Measurements from ENCODE around the gene MFSD6.
A peak's percentile ranks its signal among the peaks of the same experiment; 100 is the strongest.

Gene MFSD6

DNA sequence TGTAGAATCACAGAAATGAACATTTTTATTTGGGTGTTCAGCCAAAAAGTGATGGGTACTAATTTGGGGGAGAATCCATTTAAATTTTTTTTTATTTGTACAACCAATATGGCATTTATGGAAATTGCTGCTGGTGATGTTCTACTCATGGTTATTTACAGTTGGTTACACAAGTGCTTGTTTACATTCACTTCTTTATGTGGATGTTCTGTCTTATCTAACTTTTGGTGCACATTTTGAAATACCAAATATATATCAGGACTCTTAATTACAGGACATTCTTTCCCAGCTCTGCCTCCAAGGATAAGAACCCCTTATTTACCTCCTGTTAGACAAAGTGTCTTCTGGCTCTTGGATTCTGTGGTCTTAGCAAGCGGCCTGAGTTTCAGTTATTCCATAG lies 91.1 kb downstream of the MFSD6 start:
- TF ChIP-seq CTCF (IDR thresholded peaks at IDR 0.05; ENCODE audit: low read depth, low read length), result no peak
- no peak overlapping the region for H3K4me3 ChIP-seq (replicated peaks in 1 of 2; ENCODE audit: low read depth in 2 of 2, low read length in 2 of 2)
- no peak for DNase-seq (ENCODE audit: low read depth in 2 of 2)

- H3K4me3 ChIP-seq (replicated peaks in 1 of 2; ENCODE audit: low read depth in 2 of 2, low read length in 2 of 2), result no peak overlapping the region
- no peak for DNase-seq (ENCODE audit: low read depth in 2 of 2)
- TF ChIP-seq CTCF (IDR thresholded peaks at IDR 0.05; ENCODE audit: low read depth, low read length), result no peak
Observed at GRCh38 chr2:190500054-190500502, 91.9 kb downstream of the MFSD6 start.

DNA sequence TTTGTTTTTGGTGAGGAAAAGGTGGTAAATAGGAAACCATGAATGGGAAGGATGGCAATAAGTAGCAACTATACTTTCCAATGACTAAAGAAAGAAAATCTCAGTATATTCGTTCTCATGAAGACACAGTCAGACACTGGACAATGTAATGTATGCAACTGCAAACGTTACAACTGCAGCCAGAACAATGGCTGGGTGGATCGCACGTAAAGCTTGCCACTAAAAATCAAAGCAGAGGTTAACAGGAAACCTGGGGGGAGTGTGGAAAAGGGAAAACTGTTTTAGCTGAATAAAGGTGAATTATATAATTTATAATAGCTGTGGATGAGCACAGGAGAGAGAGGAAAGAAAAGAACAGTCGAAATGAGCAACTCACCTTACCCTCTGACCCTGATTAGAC lies 93.1 kb downstream of the MFSD6 start:
- TF ChIP-seq CTCF (IDR thresholded peaks at IDR 0.05; ENCODE audit: low read depth, low read length), result no peak
- DNase-seq (ENCODE audit: low read depth in 2 of 2), result no peak
- H3K4me3 ChIP-seq (replicated peaks in 1 of 2; ENCODE audit: low read depth in 2 of 2, low read length in 2 of 2), result no peak overlapping the region

DNA sequence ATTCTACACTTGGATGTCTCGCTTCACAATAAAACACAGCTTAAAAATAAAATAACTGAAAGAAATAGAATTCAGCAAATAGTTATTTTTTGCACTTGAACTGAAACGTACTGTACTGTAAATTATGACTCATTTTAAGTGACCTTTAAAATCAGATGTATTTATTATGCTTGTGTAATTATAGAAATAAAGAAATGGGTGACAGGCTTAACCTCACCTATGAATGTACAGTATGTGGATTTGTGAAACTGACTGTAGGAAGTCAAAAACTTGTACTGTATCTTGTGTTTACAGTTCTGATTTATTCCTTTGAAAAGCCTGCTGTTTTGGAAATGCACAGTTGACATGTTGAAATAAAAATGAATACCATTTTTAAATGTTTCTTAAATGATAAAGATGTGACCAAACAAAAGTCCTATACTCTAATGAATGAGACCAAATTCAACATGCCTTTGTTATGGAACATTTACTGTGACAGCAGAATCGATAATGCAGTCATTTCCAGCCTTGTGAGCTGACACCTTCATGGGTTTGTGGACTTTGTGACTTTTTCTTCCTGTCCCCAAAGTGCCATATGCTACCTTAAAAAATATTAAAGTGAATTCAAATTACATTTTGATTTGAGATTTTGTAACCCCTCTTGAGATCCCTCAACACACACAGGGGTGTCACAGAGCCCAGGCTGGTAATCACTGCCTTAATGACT lies 93.7 kb downstream of the MFSD6 start:
- TF ChIP-seq CTCF (IDR thresholded peaks at IDR 0.05; ENCODE audit: low read depth, low read length), result no peak
- H3K4me3 ChIP-seq (replicated peaks in 1 of 2; ENCODE audit: low read depth in 2 of 2, low read length in 2 of 2), result no peak overlapping the region
- peak in 1 of 2 donors; percentile 6 for DNase-seq (ENCODE audit: low read depth in 2 of 2)

GRCh38 chr2:190503088-190503487 lies 94.9 kb downstream of the MFSD6 start:
- DNase-seq (ENCODE audit: low read depth in 2 of 2), result no peak
- H3K4me3 ChIP-seq (replicated peaks in 1 of 2; ENCODE audit: low read depth in 2 of 2, low read length in 2 of 2), result no peak overlapping the region
- no peak for TF ChIP-seq CTCF (IDR thresholded peaks at IDR 0.05; ENCODE audit: low read depth, low read length)

GRCh38 chr2:190504912-190505311 lies 96.8 kb downstream of the MFSD6 start:
- no peak for DNase-seq (ENCODE audit: low read depth in 2 of 2)
- H3K4me3 ChIP-seq (replicated peaks in 1 of 2; ENCODE audit: low read depth in 2 of 2, low read length in 2 of 2), result no peak overlapping the region
- TF ChIP-seq CTCF (IDR thresholded peaks at IDR 0.05; ENCODE audit: low read depth, low read length), result no peak

DNA sequence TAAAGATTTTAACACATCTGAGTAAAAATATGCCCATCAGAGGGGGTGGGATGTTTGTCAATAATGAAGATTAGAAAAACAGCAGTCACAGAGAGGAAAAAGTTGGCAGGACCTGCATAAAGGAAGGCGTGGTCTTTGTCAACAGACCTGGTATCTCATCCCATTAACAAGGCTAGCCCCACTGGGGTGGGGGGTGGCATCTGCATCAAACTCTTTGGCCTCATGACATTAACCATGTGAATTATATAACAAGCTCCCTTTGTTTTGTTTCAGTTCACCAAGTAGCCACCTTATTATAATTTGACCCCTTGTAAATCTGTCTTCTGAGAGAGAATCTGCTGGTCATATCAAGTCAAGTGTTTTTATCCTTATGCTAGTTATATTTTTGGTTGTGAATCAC lies 97.5 kb downstream of the MFSD6 start:
- TF ChIP-seq CTCF (IDR thresholded peaks at IDR 0.05; ENCODE audit: low read depth, low read length), result no peak
- H3K4me3 ChIP-seq (replicated peaks in 1 of 2; ENCODE audit: low read depth in 2 of 2, low read length in 2 of 2), result no peak overlapping the region
- no peak for DNase-seq (ENCODE audit: low read depth in 2 of 2)
